WTC11 (cell line): Measurements from ENCODE around the gene ARSJ.

Source experiments
- ATF1 ChIP-seq: sonication (generic); formaldehyde crosslinking; IDR thresholded peaks from 2 replicates; pipeline ENCODE4 v1.8.1; 2023; ENCODE audit warnings: mild to moderate bottlenecking, moderate library complexity, missing genetic modification reagents
- CBFB ChIP-seq: sonication (generic); formaldehyde crosslinking; IDR thresholded peaks from 2 replicates; pipeline ENCODE4 v1.8.1; 2022; ENCODE audit warnings: mild to moderate bottlenecking, low read depth, missing genetic modification reagents
- FOXJ3 ChIP-seq: sonication (generic); formaldehyde crosslinking; IDR thresholded peaks from 2 replicates; pipeline ENCODE4 v1.9.0; 2021; ENCODE audit warnings: missing genetic modification reagents, mild to moderate bottlenecking, borderline replicate concordance
- HMGXB4 ChIP-seq: sonication (generic); formaldehyde crosslinking; IDR thresholded peaks from 2 replicates; pipeline ENCODE4 v1.8.1; 2023; ENCODE audit warnings: mild to moderate bottlenecking, moderate library complexity, missing genetic modification reagents
- NR3C1 ChIP-seq: sonication (generic); formaldehyde crosslinking; conservative IDR thresholded peaks from 2 replicates; pipeline ENCODE4 v1.8.1; 2023; ENCODE audit warnings: low read depth, mild to moderate bottlenecking, missing genetic modification reagents
- TEAD4 ChIP-seq: sonication (generic); formaldehyde crosslinking; IDR thresholded peaks from 2 replicates; pipeline ENCODE4 v1.8.0; 2022; ENCODE audit warnings: mild to moderate bottlenecking, missing genetic modification reagents
- TF ChIP-seq, protein P1 (sequence below): sonication (generic); formaldehyde crosslinking; IDR thresholded peaks from 2 replicates; pipeline ENCODE4 v1.8.1; 2023; ENCODE audit warnings: mild to moderate bottlenecking, missing genetic modification reagents, moderate library complexity
- TF ChIP-seq, protein P2 (sequence below): fragments of 200-600 bp; IDR thresholded peaks from 2 replicates; pipeline ENCODE4 v1.8.0; 2022; ENCODE audit warnings: antibody characterized with exemption
- TF ChIP-seq, protein P3 (sequence below): sonication (generic); formaldehyde crosslinking; IDR thresholded peaks from 2 replicates; pipeline ENCODE4 v1.8.0; 2023; ENCODE audit warnings: missing genetic modification reagents, mild to moderate bottlenecking, borderline replicate concordance

GRCh38 chr4:113981591-113981990 is 2.1 kb upstream of the ARSJ start:
- TF ChIP-seq CBFB (CRISPR knock-in tag) (no peak), NR3C1 (CRISPR knock-in tag) (no peak), FOXJ3 (no peak), TEAD4 (CRISPR knock-in tag) (no peak), ATF1 (CRISPR knock-in tag) (no peak), HMGXB4 (no peak)
- TF ChIP-seq, protein P1, sequence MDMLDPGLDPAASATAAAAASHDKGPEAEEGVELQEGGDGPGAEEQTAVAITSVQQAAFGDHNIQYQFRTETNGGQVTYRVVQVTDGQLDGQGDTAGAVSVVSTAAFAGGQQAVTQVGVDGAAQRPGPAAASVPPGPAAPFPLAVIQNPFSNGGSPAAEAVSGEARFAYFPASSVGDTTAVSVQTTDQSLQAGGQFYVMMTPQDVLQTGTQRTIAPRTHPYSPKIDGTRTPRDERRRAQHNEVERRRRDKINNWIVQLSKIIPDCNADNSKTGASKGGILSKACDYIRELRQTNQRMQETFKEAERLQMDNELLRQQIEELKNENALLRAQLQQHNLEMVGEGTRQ (CRISPR knock-in tag) = no peak
- TF ChIP-seq, protein P2, sequence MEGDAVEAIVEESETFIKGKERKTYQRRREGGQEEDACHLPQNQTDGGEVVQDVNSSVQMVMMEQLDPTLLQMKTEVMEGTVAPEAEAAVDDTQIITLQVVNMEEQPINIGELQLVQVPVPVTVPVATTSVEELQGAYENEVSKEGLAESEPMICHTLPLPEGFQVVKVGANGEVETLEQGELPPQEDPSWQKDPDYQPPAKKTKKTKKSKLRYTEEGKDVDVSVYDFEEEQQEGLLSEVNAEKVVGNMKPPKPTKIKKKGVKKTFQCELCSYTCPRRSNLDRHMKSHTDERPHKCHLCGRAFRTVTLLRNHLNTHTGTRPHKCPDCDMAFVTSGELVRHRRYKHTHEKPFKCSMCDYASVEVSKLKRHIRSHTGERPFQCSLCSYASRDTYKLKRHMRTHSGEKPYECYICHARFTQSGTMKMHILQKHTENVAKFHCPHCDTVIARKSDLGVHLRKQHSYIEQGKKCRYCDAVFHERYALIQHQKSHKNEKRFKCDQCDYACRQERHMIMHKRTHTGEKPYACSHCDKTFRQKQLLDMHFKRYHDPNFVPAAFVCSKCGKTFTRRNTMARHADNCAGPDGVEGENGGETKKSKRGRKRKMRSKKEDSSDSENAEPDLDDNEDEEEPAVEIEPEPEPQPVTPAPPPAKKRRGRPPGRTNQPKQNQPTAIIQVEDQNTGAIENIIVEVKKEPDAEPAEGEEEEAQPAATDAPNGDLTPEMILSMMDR = no peak
- TF ChIP-seq, protein P3, sequence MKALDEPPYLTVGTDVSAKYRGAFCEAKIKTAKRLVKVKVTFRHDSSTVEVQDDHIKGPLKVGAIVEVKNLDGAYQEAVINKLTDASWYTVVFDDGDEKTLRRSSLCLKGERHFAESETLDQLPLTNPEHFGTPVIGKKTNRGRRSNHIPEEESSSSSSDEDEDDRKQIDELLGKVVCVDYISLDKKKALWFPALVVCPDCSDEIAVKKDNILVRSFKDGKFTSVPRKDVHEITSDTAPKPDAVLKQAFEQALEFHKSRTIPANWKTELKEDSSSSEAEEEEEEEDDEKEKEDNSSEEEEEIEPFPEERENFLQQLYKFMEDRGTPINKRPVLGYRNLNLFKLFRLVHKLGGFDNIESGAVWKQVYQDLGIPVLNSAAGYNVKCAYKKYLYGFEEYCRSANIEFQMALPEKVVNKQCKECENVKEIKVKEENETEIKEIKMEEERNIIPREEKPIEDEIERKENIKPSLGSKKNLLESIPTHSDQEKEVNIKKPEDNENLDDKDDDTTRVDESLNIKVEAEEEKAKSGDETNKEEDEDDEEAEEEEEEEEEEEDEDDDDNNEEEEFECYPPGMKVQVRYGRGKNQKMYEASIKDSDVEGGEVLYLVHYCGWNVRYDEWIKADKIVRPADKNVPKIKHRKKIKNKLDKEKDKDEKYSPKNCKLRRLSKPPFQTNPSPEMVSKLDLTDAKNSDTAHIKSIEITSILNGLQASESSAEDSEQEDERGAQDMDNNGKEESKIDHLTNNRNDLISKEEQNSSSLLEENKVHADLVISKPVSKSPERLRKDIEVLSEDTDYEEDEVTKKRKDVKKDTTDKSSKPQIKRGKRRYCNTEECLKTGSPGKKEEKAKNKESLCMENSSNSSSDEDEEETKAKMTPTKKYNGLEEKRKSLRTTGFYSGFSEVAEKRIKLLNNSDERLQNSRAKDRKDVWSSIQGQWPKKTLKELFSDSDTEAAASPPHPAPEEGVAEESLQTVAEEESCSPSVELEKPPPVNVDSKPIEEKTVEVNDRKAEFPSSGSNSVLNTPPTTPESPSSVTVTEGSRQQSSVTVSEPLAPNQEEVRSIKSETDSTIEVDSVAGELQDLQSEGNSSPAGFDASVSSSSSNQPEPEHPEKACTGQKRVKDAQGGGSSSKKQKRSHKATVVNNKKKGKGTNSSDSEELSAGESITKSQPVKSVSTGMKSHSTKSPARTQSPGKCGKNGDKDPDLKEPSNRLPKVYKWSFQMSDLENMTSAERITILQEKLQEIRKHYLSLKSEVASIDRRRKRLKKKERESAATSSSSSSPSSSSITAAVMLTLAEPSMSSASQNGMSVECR (CRISPR knock-in tag) = no peak
